Muscle layer of colon (tissue), 2 donors: ENCODE results near the gene VEZT.

Experiments
- H3K27ac ChIP-seq: one replicate; pipeline ENCODE4 v1.7.0; 2013; ENCODE audit warnings: low read depth, mild to moderate bottlenecking, low read length, moderate library complexity
- H3K27me3 ChIP-seq, 2 donors: one replicate each; pipeline ENCODE4 v1.7.0; 2013; ENCODE audit warnings: low read length in 2 of 2, mild to moderate bottlenecking in 2 of 2; ENCODE audit not compliant: insufficient read depth in 2 of 2, control insufficient read depth in 1 of 2
- H3K36me3 ChIP-seq: one replicate; pipeline ENCODE4 v1.7.0; 2013; ENCODE audit warnings: mild to moderate bottlenecking, low read length; ENCODE audit not compliant: insufficient read depth
- H3K4me1 ChIP-seq: one replicate; pipeline ENCODE4 v1.7.0; 2013; ENCODE audit warnings: mild to moderate bottlenecking, low read length; ENCODE audit not compliant: insufficient read depth
- H3K4me3 ChIP-seq, 2 donors: one replicate each; pipeline ENCODE4 v1.7.0; 2013; ENCODE audit warnings: low read length in 2 of 2, low read depth in 1 of 2, mild to moderate bottlenecking in 1 of 2, moderate library complexity in 1 of 2
- H3K9ac ChIP-seq: one replicate; pipeline ENCODE4 v1.7.0; 2013; ENCODE audit warnings: low read length
- H3K9me3 ChIP-seq: one replicate; pipeline ENCODE4 v1.7.0; 2013; ENCODE audit warnings: mild to moderate bottlenecking, low read length
- donor health status: abdominal sarcoma.
- donor health status: Adenocarcinoma of cecum.

VEZT gene

DNA sequence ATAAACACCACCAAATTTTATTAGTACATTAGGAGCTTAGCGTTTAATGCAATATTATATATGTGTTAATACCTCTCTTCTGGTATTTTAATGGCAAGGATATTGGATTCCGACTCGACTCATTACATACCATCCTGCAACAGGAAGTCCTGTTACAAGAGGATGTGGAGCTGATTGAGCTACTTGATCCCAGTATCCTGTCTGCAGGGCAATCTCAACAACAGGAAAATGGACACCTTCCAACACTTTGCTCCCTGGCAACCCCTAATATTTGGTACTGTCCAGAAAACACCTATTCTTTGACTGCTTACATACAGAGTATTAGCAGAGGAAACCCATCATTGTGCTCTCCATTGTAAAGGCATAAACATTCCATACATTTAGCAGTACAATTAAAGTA, 45.2 kb downstream of the VEZT start:
- Histone ChIP-seq H3K4me3 (no peak overlapping the region), H3K9ac (no peak overlapping the region), H3K27ac (no peak overlapping the region), H3K4me1 (no peaks in the 10 kb centered on the region), H3K36me3 (peaks cover 19% of the 10 kb centered on the region), H3K27me3 (no peaks in the 10 kb centered on the region), H3K9me3 (no peaks in the 10 kb centered on the region)

DNA sequence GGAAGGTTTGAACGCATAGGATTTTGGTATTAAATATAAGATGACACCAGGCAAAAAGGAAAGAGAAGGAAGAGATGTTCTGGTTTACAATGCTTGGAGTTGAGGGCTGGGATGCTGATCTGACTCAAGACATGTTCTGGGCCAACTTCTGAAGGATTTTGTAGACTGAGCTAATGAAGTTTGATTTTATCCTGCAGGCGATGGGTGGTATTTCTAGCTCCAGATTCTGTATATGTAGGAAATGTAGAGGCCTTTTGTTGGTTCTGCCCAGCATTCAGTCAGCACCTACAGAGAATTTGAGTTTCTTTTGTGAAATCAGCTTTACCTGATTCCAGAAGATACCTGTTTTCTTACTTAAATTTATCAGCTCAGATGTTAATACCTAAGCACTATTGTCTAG, 48.2 kb downstream of the VEZT start:
- no peaks in the 10 kb centered on the region for H3K9me3 ChIP-seq
- no peak overlapping the region for H3K27ac ChIP-seq
- no peak overlapping the region for H3K4me3 ChIP-seq
- H3K9ac ChIP-seq: no peak overlapping the region
- H3K4me1 ChIP-seq: no peaks in the 10 kb centered on the region
- no peaks in the 10 kb centered on the region for H3K27me3 ChIP-seq
- H3K36me3 ChIP-seq: peaks cover 26% of the 10 kb centered on the region

DNA sequence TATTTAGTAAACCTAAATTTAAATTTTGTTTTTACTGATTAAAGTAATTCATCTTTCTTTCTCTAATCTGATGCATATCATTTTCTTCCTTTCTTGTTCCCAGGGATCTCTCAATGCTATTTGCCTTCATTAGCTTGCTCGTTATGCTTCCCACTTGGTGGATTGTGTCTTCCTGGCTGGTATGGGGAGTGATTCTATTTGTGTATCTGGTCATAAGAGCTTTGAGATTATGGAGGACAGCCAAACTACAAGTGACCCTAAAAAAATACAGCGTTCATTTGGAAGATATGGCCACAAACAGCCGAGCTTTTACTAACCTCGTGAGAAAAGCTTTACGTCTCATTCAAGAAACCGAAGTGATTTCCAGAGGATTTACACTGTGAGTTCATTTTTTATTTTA, 48.6 kb downstream of the VEZT start:
- Histone ChIP-seq H3K9ac (no peak overlapping the region), H3K4me3 (no peak overlapping the region), H3K9me3 (no peaks in the 10 kb centered on the region), H3K27ac (no peak overlapping the region), H3K36me3 (peaks cover 27% of the 10 kb centered on the region), H3K27me3 (no peaks in the 10 kb centered on the region), H3K4me1 (no peaks in the 10 kb centered on the region)

DNA sequence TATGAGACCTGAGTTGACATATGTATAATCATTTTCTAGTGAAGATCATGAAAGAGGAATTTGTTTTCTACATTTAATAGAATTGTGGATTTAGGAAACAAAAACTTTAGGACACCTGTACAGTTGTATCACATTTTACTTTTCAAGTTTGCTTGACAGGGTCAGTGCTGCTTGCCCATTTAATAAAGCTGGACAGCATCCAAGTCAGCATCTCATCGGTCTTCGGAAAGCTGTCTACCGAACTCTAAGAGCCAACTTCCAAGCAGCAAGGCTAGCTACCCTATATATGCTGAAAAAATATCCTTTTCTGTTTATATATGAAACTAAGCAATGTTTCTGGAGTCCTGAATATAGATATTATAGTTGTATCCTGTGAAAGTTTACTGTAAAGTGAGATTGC, 52.3 kb downstream of the VEZT start:
- Histone ChIP-seq H3K27me3 (no peaks in the 10 kb centered on the region), H3K9me3 (no peaks in the 10 kb centered on the region), H3K4me3 (no peak overlapping the region), H3K9ac (no peak overlapping the region), H3K36me3 (peaks cover 24% of the 10 kb centered on the region), H3K4me1 (no peaks in the 10 kb centered on the region), H3K27ac (no peak overlapping the region)

DNA sequence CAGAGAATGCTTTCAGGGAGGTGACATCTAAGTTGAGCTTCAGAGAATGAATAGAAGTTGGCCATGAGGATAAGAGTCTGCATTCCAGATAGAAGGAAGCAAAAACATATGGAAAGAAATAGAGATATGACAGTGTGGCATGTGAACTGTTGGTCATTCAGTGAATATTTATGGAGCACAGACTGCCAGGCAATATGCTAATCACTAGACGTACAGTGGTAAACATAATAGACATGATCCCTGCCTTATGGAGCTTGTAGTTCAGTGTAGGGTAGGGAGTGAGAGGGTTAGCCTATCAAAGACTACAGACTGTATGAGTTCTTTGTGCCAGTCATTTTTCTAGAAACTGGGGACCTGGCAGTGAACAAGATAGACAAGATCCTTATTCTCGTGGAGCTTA, 53.9 kb downstream of the VEZT start:
- Histone ChIP-seq H3K4me3 (no peak overlapping the region), H3K36me3 (peaks cover 25% of the 10 kb centered on the region), H3K4me1 (no peaks in the 10 kb centered on the region), H3K9me3 (no peaks in the 10 kb centered on the region), H3K9ac (no peak overlapping the region), H3K27me3 (no peaks in the 10 kb centered on the region), H3K27ac (no peak overlapping the region)

DNA sequence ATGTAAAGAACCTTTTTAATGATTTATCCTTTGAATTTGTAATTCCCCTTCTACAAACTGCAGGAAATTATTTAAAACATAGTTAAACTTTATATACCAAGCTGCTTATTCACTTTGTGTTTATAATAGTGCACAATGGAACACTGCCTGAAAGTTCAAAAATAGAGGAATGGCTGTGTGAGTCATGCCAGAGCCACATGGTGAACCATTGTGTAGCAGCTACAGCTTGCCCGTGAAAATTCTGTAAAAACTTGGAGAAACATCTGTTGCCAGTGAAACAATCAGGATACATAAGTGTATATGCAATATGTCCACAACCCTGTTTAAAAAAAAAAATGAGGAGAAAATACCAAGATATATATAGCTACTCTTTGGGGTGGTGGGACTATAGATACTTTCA, 59.5 kb downstream of the VEZT start:
- Histone ChIP-seq H3K4me3 (no peak overlapping the region), H3K9ac (no peak overlapping the region), H3K27ac (no peak overlapping the region), H3K27me3 (no peaks in the 10 kb centered on the region), H3K36me3 (peaks cover 10% of the 10 kb centered on the region), H3K4me1 (peaks cover 13% of the 10 kb centered on the region), H3K9me3 (no peaks in the 10 kb centered on the region)

DNA sequence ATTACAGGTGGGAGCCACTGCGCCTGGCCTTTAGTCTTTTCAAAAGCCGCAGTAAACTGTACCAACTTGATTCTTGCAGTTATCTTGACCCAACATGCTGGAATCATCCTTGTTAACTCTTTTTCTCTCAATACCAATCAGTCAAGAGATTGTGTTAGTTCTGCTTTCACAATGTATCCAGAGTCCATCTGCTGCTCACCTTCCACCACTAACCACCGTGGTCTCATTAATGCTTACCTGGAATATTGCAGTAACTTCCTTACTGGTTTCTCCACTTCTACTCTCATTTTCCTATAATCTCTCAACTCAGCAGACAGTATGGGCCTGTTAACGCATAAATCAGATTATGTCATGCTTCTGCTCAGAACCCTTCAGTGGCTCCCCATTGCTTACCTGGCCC, 62.2 kb downstream of the VEZT start:
- Histone ChIP-seq H3K9me3 (no peaks in the 10 kb centered on the region), H3K36me3 (peaks cover 29% of the 10 kb centered on the region), H3K4me1 (peaks cover 13% of the 10 kb centered on the region), H3K27me3 (no peaks in the 10 kb centered on the region), H3K27ac (no peak overlapping the region), H3K4me3 (no peak overlapping the region), H3K9ac (no peak overlapping the region)

DNA sequence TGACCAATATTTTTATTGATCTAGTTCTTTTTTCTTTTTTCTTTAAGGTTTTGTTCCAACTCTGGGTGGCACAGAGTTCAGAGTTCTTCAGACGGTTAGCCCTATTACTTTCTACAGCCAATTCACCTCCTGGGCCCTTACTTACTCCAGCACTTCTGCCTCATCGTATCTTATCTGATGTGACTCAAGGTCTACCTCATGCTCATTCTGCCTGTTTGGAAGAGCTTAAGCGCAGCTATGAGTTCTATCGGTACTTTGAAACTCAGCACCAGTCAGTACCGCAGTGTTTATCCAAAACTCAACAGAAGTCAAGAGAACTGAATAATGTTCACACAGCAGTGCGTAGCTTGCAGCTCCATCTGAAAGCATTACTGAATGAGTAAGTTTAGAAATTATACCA, 64.7 kb downstream of the VEZT start:
- peaks cover 24% of the 10 kb centered on the region for H3K36me3 ChIP-seq
- H3K4me1 ChIP-seq: peaks cover 13% of the 10 kb centered on the region
- no peak overlapping the region for H3K9ac ChIP-seq
- H3K27ac ChIP-seq: no peak overlapping the region
- no peaks in the 10 kb centered on the region for H3K9me3 ChIP-seq
- H3K27me3 ChIP-seq: no peaks in the 10 kb centered on the region
- no peak overlapping the region for H3K4me3 ChIP-seq

DNA sequence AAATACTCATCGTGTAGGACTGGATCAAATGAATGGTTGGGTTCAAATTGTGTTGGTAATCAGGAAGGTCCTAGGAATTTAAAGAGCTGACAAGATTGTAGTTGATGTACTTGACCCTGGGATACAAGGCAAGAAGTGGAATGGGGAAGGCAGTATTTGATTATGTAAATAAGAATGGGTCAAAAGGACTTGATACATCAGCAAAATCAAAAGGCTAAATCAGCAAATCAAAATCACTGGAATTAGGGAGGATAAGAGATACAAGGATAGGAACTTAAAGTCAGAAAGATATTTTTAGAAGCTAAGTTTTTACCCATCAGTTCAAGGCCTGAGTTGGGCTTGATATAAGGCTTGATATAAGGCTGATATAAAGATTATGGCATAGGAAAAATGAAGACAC, 65.8 kb downstream of the VEZT start:
- H3K27me3 ChIP-seq: no peaks in the 10 kb centered on the region
- H3K27ac ChIP-seq: no peak overlapping the region
- peaks cover 24% of the 10 kb centered on the region for H3K36me3 ChIP-seq

DNA sequence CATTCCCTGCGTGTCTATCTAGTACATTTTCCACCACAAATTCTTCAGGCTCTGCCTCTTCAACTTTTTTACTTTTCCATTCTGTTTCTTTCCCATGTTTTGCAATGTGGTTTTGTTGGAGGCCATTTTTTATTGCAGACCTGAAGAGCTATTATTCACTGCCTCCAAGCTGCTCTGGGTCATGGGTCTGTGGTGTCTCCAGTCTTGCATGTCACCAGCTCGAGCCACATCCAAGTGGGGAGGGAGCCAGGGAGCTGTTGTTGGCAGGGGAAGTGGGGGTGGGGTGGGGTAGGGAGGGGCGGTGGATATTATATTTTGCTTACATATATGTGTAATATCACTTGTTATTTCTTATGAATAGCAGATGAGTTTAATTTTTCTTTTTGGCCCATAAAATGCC, 69.1 kb downstream of the VEZT start:
- Histone ChIP-seq H3K4me3 (no peak overlapping the region), H3K4me1 (peaks cover 7% of the 10 kb centered on the region), H3K9me3 (no peaks in the 10 kb centered on the region), H3K27ac (no peak overlapping the region), H3K27me3 (no peaks in the 10 kb centered on the region), H3K9ac (no peak overlapping the region), H3K36me3 (peaks cover 28% of the 10 kb centered on the region)

More for the DNA sequence above, 65.8 kb downstream of the VEZT start:
- no peaks in the 10 kb centered on the region for H3K9me3 ChIP-seq
- H3K9ac ChIP-seq: no peak overlapping the region
- peaks cover 7% of the 10 kb centered on the region for H3K4me1 ChIP-seq
- H3K4me3 ChIP-seq: no peak overlapping the region

DNA sequence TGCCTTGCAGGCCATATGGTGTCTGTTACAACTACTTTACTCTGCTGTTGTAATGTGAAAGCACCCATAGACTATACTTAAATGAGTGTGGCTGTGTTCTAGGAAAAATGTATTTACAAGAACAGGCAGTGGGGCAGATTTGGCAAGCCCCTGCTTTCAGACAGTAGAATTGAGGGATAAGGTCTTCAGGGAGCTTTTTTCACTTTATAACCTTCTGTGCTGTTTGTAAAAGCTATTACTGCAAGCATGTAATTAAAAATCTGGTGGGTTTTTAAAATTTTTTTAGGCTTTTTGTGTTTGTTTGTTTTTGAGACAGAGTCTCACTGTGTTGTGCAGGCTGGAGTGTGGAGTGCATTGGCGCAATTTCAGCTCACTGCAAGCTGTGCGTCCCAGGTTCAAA, 73.9 kb downstream of the VEZT start:
- H3K9ac ChIP-seq: no peak overlapping the region
- H3K27me3 ChIP-seq: no peaks in the 10 kb centered on the region
- no peaks in the 10 kb centered on the region for H3K9me3 ChIP-seq
- no peak overlapping the region for H3K27ac ChIP-seq
- peaks cover 4% of the 10 kb centered on the region for H3K36me3 ChIP-seq
- peaks cover 3% of the 10 kb centered on the region for H3K4me1 ChIP-seq
- no peak overlapping the region for H3K4me3 ChIP-seq

DNA sequence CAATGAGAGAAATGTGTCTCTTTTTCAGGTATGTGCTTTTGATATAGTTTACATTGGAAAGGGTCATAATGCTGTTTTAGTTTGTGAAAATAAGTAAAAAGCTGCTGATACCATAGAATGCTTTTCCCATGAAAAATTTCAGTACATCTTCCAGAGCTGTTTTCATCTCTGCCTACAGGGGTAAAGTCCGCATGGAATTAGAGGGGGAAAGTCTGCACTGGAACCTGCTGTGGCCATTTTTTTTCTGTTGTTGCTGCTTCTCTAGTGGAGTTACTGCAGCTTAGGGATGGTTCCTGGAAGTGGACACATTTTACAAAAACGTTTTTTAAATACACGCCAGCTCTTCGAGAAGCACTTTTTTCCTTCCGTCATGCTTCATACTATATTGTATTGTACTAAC, 81.3 kb downstream of the VEZT start:
- Histone ChIP-seq H3K4me3 (no peak overlapping the region), H3K36me3 (peaks cover 16% of the 10 kb centered on the region), H3K27me3 (no peaks in the 10 kb centered on the region), H3K27ac (no peak overlapping the region), H3K4me1 (no peaks in the 10 kb centered on the region), H3K9ac (no peak overlapping the region), H3K9me3 (no peaks in the 10 kb centered on the region)
